NT2/D1 (cell line): ENCODE data around the gene TENM4.

Source experiments
- SUZ12 ChIP-seq: IDR thresholded peaks from 2 replicates; pipeline ENCODE4 v1.6.1; 2011; ENCODE audit not compliant: insufficient read length, insufficient read depth; ENCODE audit errors: extremely low read depth
- YY1 ChIP-seq: IDR thresholded peaks from 2 replicates; pipeline ENCODE4 v1.6.1; 2011; ENCODE audit not compliant: insufficient read length, insufficient read depth
- ZNF274 ChIP-seq: IDR thresholded peaks from 2 replicates; pipeline ENCODE4 v1.6.1; 2011; ENCODE audit warnings: mild to moderate bottlenecking, low read depth, low read length

GRCh38 chr11:79294845-79295731, 145.7 kb downstream of the TENM4 start:
- no peak for TF ChIP-seq YY1
- TF ChIP-seq ZNF274, result no peak
- TF ChIP-seq SUZ12, result no peak
